K562 (cell line): Measurements from ENCODE around the gene TBC1D26. TPM values are rescaled to one million over a fixed set of nuclear protein-coding genes. Genes with fewer than 3 reads are reported as not detected.
"Not testable (repeated sequence)": the region's sequence is repeated elsewhere in the genome, so short reads cannot be mapped to it uniquely, and the experiment has no call there.

Experiments used
- ATAC-seq: fragments of 200-7000 bp; cut with Tn5 transposase; 3 replicates; pipeline ENCODE4 v1.9.1; 2020; ENCODE audit warnings: moderate library complexity
- Bru-seq: library from RNA; stranded (reverse); fragments of 400-500 nt; gene quantifications from one replicate; lab custom pipeline; 2021; lab: Mats Ljungman, UMichigan
- BruChase-seq, 2 experiments: library from RNA; stranded (reverse); fragments of 400-500 nt; gene quantifications; one replicate each; lab custom pipeline; 2021; lab: Mats Ljungman, UMichigan
- BruUV-seq: library from RNA; stranded (reverse); fragments of 400-500 nt; replicated peaks from 2 replicates; lab custom pipeline; 2021; lab: Mats Ljungman, UMichigan
- CTCF ChIA-PET: fragments of 300-600 bp; formaldehyde crosslinking; extraction: SDS; loops from one replicate; lab custom pipeline; 2021; ENCODE audit warnings: low intra/inter-chr PET ratio; lab: Yijun Ruan, JAX
- POLR2A ChIA-PET: fragments of 300-600, 350-650 bp; sonication (Branson Sonifier 250); formaldehyde crosslinking; extraction: SDS; loops from one replicate; lab custom pipeline; 2021; ENCODE audit warnings: antibody characterized with exemption, inconsistent platforms; lab: Yijun Ruan, JAX
- DNase-seq, 4 experiments: peaks; one replicate each; pipeline versions ENCODE4 v3.0.0 to v3.0.0-alpha.2; 2011 to 2018; ENCODE audit warnings: low spot score in 3 of 4, mixed read lengths in 3 of 4; ENCODE audit errors: extremely low read depth in 1 of 4
- FAIRE-seq: peaks from 2 replicates; lab custom pipeline; 2011; peaks lifted over from hg19 to GRCh38; lab: Jason Lieb, UNC
- H2AFZ ChIP-seq: 2 replicates; pipeline ENCODE4 v1.6.0; 2011; ENCODE audit warnings: low read depth, low read length, control low read depth, inconsistent platforms
- H3K27ac ChIP-seq: fragments of 200-600 bp; 3 replicates; pipeline ENCODE4 v1.8.0; 2011; ENCODE audit warnings: low read depth, mild to moderate bottlenecking, control low read depth, inconsistent platforms, low read length, moderate library complexity, mixed read lengths; ENCODE audit errors: extremely low read depth
- H3K27me3 ChIP-seq, 2 experiments: fragments of 300-600 bp in 1 of 2; 2 replicates in 1 of 2; 3 replicates in 1 of 2; pipeline versions ENCODE4 v1.6.0 to v1.8.0; 2011; ENCODE audit warnings: inconsistent platforms in 2 of 2, low read length in 2 of 2, mild to moderate bottlenecking in 1 of 2, mixed read lengths in 1 of 2, moderate library complexity in 1 of 2; ENCODE audit not compliant: control insufficient read depth in 2 of 2, insufficient read depth in 2 of 2
- H3K36me3 ChIP-seq: fragments of 300-600 bp; 3 replicates; pipeline ENCODE4 v1.8.0; 2011; ENCODE audit warnings: mild to moderate bottlenecking, low read length, inconsistent platforms; ENCODE audit not compliant: control insufficient read depth, insufficient read depth
- H3K4me1 ChIP-seq, 2 experiments: fragments of 200-600 bp in 1 of 2; replicated peaks in 1 of 2; 2 replicates in 1 of 2; 3 replicates in 1 of 2; pipeline versions ENCODE4 v1.5.1 to v1.8.0; 2011; ENCODE audit warnings: inconsistent platforms in 2 of 2, low read length in 2 of 2, mild to moderate bottlenecking in 1 of 2, mixed read lengths in 1 of 2, moderate library complexity in 1 of 2; ENCODE audit not compliant: control insufficient read depth in 2 of 2, insufficient read depth in 2 of 2
- H3K4me2 ChIP-seq: 2 replicates; pipeline ENCODE4 v1.6.1; 2011; ENCODE audit warnings: low read length, control low read depth, inconsistent platforms, mixed read lengths; ENCODE audit not compliant: insufficient read depth
- H3K4me3 ChIP-seq: fragments of 200-600 bp; sonication (generic), shearing (Covaris generic); 2 replicates; pipeline ENCODE4 v1.5.1; 2016; ENCODE audit warnings: control low read depth, inconsistent platforms
- H3K79me2 ChIP-seq: fragments of 200-600 bp; 3 replicates; pipeline ENCODE4 v1.8.0; 2011; ENCODE audit warnings: low read length, inconsistent platforms; ENCODE audit not compliant: control insufficient read depth, insufficient read depth
- H3K9ac ChIP-seq, 2 experiments: 2 replicates each; pipeline versions ENCODE4 v1.6.0 to v1.6.1; 2011; ENCODE audit warnings: low read depth in 2 of 2, low read length in 2 of 2, control low read depth in 1 of 2, inconsistent platforms in 1 of 2, mild to moderate bottlenecking in 1 of 2, mixed read lengths in 1 of 2; ENCODE audit not compliant: insufficient read depth in 1 of 2
- H3K9me1 ChIP-seq: one replicate; pipeline ENCODE4 v1.6.0; 2011; ENCODE audit warnings: inconsistent platforms, mild to moderate bottlenecking, low read length, moderate library complexity; ENCODE audit not compliant: control insufficient read depth, insufficient read depth
- H3K9me3 ChIP-seq: replicated peaks from 2 replicates; pipeline ENCODE4 v1.5.1; 2011; ENCODE audit warnings: low read depth, low read length, inconsistent platforms; ENCODE audit not compliant: control insufficient read depth, insufficient read depth
- H4K20me1 ChIP-seq: replicated peaks from 2 replicates; pipeline ENCODE4 v1.6.1; 2011; ENCODE audit warnings: low read length, inconsistent platforms, mixed read lengths; ENCODE audit not compliant: control insufficient read depth, insufficient read depth
- WGBS: fragments of 100-300 bp; shearing (Covaris generic); methylation state at CpG from one replicate; pipeline ENCODE4 v1.1.6; 2016; ENCODE audit warnings: low coverage, mixed read lengths; ENCODE audit not compliant: insufficient coverage; ENCODE audit errors: missing lambda C conversion rate; 5-methylcytosine and 5-hydroxymethylcytosine counted together
- in situ Hi-C: fragments of 300-500 bp; cut with MboI; formaldehyde crosslinking; loops from 4 replicates; pipeline ENCODE4 v1.15.0; 2018; ENCODE audit warnings: inconsistent platforms, mixed read lengths
- intact Hi-C: fragments of 100-400 bp; cut with micrococcal nuclease; formaldehyde crosslinking; loops from 2 replicates; pipeline ENCODE4 v1.14.2; 2022
- long read RNA-seq, 3 experiments: library from polyadenylated mRNA in 2 of 3; library from RNA in 1 of 3; unstranded in 2 of 3; stranded (forward) in 1 of 3; transcript quantifications; one replicate each; pipeline ENCODE4 v2.0.0, GENCODE V29; 2019 to 2022
- polyA minus RNA-seq, 3 experiments: library from RNA; depleted of rRNA, polyadenylated mRNA; stranded (reverse); fragments of >200 nt; gene quantifications; 2 replicates each; pipeline ENCODE4 v1.2.3, GENCODE V29; 2011
- polyA plus RNA-seq, 8 experiments: library from polyadenylated mRNA; depleted of rRNA in 4 of 8; stranded (reverse) in 5 of 8; unstranded in 3 of 8; fragments of >200 nt; fragmentation: Nextera tagmentation in 2 of 8; fragmentation: Illumina TruSeq in 1 of 8; extraction: Ambion mirVana in 2 of 8; extraction: Trizol in 1 of 8; gene quantifications; 2 replicates each; pipeline versions ENCODE4 v1.2.1 to v1.2.3, GENCODE V29; 2011 to 2014; ENCODE audit warnings: inconsistent platforms in 1 of 8, missing spikeins in 1 of 8
- total RNA-seq, 7 experiments: library from RNA; depleted of rRNA in 6 of 7; stranded (reverse); fragments of >200 nt in 6 of 7; fragmentation: Illumina TruSeq in 2 of 7; extraction: Trizol in 2 of 7; gene quantifications; 2 replicates each; pipeline versions ENCODE4 v1.2.1 to v1.2.3, GENCODE V29; 2011 to 2021; ENCODE audit warnings: low replicate concordance in 1 of 7

The TBC1D26 gene
- total RNA-seq (2011; cell fraction: chromatin; rRNA removed; ENCODE audit: low replicate concordance): not detected in 2 replicates
- not detected in 2 replicates for total RNA-seq (2011; cell fraction: nucleolus; rRNA removed)
- not detected in 2 replicates for total RNA-seq (2011; cell fraction: nucleoplasm; rRNA removed)
- total RNA-seq (2014; rRNA removed) (not detected in 2 replicates), total RNA-seq (2014; rRNA removed; fragmentation: Illumina TruSeq; extraction: Trizol) (not detected in 2 replicates), total RNA-seq (2015; rRNA removed; fragmentation: Illumina TruSeq; extraction: Trizol) (not detected in 2 replicates), total RNA-seq (2021) (not detected in 2 replicates), polyA plus RNA-seq (2011; rRNA removed) (not detected in 2 replicates), polyA plus RNA-seq (2014; fragmentation: Illumina TruSeq; extraction: Trizol) (not detected in 2 replicates), polyA plus RNA-seq (2014; fragmentation: Nextera tagmentation; extraction: Ambion mirVana) (under 1 TPM in 1 of 2 experiments, not detected in 1; 0.08 TPM), polyA plus RNA-seq (2014; rRNA removed) (not detected in 2 replicates), polyA minus RNA-seq (2011; rRNA and poly(A)+ RNA removed) (not detected in 2 replicates), Bru-seq, nascent RNA (not detected), BruChase-seq, experiment 1, labeled RNA remaining after a 2-hour chase (percentile 17 among the genes with signal in this experiment), BruChase-seq, experiment 2, labeled RNA remaining after a 6-hour chase (not detected)
- not detected in 2 replicates for polyA plus RNA-seq (2011; cell fraction: cytosol; rRNA removed)
- 0.11 and 0.21 TPM in 2 replicates for polyA plus RNA-seq (2011; cell fraction: nucleus; rRNA removed)
- polyA plus RNA-seq (2012): 0.21 and 0.35 TPM in 2 replicates
- not detected in 2 replicates for polyA minus RNA-seq (2011; cell fraction: cytosol; rRNA and poly(A)+ RNA removed)
- not detected in 2 replicates for polyA minus RNA-seq (2011; cell fraction: nucleus; rRNA and poly(A)+ RNA removed)
- long read RNA-seq, experiment 1: 0 reads
- long read RNA-seq, experiment 2: 0 reads
- long read RNA-seq, experiment 3: 0 reads

GRCh38 chr17:15731900-15732299, at the start of gene TBC1D26:
Gene TBC1D26, plus strand, starts transcription at chr17:15732283. Its CDS starts 3,066 bp downstream, at chr17:15735349.
- H3K9me3 ChIP-seq, FAIRE-seq, DNase-seq, intact Hi-C loops, CTCF ChIA-PET, H3K4me1 ChIP-seq, H2AFZ ChIP-seq, H3K79me2 ChIP-seq, H3K4me3 ChIP-seq, H4K20me1 ChIP-seq, H3K9me1 ChIP-seq, H3K27ac ChIP-seq, H3K4me2 ChIP-seq, H3K9ac ChIP-seq, H3K36me3 ChIP-seq, in situ Hi-C loops, BruUV-seq, ATAC-seq, H3K27me3 ChIP-seq, POLR2A ChIA-PET: not testable (repeated sequence)
- WGBS: 3% methylated on average over 4 of the region's 10 CpGs

GRCh38 chr17:15683135-15683534, 48.9 kb upstream of the TBC1D26 start:
- H3K36me3 ChIP-seq, in situ Hi-C loops, BruUV-seq, H3K9ac ChIP-seq, H3K27ac ChIP-seq, CTCF ChIA-PET, H2AFZ ChIP-seq, DNase-seq, H3K4me3 ChIP-seq, H3K79me2 ChIP-seq, intact Hi-C loops, H4K20me1 ChIP-seq, H3K9me1 ChIP-seq, H3K27me3 ChIP-seq, H3K9me3 ChIP-seq, H3K4me1 ChIP-seq, POLR2A ChIA-PET: not testable (repeated sequence)
- WGBS: no CpG with 5 or more reads among the region's 3 CpGs
- ATAC-seq (0 out of 3 replicates have a peak, but pooled peaks have one; percentile 17), FAIRE-seq (peak; percentile 57)
- peak overlapping the region; percentile 84; the same call in 1 of the 2 replicates for H3K4me2 ChIP-seq
